ENCODE measurements around the gene VPS37B. TPM values are rescaled to one million over a fixed set of nuclear protein-coding genes. Genes with fewer than 3 reads are reported as not detected.

The VPS37B gene
- total and polyA plus RNA-seq, 2 experiments from 2014 or later, result 31.7 to 47.3 TPM

- peak; percentile 9 for TF ChIP-seq CTCF (IDR thresholded peaks at IDR 0.05; ENCODE audit: low read depth, low read length)
- Histone ChIP-seq H3K9me3 (ENCODE audit: low read depth) (no peaks in the 10 kb centered on the region), H3K27me3 (no peaks in the 10 kb centered on the region), H3K4me1 (ENCODE audit: low read depth) (peaks cover 22% of the 10 kb centered on the region), H3K27ac (peak overlapping the region; percentile 28), H3K36me3 (peaks cover 20% of the 10 kb centered on the region), H3K4me3 (no peak overlapping the region)
- no peak for DNase-seq (ENCODE audit: low read depth in 1 of 2, low spot score in 1 of 2)
Measured at GRCh38 chr12:122867691-122868461, 28.0 kb downstream of the VPS37B start.

DNA sequence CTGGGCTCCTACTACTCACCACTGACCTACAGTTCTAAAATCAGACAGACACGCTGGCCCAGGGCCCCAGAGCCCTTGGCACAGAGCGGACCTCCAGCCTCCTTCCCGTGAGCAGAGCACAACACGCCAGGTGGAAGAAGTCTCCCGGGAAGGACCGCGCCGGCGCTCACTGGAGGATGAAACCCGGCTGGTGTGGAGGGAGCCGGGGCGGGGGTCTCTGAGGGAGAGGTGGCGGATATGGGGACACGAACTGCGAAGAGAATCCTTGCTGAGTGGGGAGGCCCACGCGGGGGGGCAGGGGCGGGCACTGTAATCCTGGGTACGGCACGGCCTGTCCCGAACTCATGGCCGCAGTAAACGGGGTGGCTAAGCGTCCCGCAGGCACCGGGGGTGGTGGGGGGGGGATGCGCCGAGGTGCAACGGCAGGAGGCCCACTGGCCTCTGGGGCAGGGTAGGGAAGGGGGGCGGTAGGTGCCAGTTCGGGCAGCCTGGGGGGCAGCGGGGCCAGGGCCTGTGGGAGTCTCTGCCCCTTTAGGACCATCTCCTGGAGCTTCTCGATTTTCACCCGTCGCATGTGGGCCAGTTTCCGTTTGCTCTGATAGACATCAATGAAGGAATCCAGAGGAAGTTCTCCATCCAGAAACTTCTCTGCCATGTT is 28.8 kb downstream of the VPS37B start:
- peak overlapping the region; percentile 25 for H3K27ac ChIP-seq
- DNase-seq (ENCODE audit: low read depth in 1 of 2, low spot score in 1 of 2), result no peak
- H3K4me3 ChIP-seq, result no peak overlapping the region
- H3K9me3 ChIP-seq (ENCODE audit: low read depth), result no peaks in the 10 kb centered on the region
- TF ChIP-seq CTCF (IDR thresholded peaks at IDR 0.05; ENCODE audit: low read depth, low read length), result no peak
- no peaks in the 10 kb centered on the region for H3K27me3 ChIP-seq
- peaks cover 20% of the 10 kb centered on the region for H3K36me3 ChIP-seq
- peaks cover 14% of the 10 kb centered on the region for H3K4me1 ChIP-seq (ENCODE audit: low read depth)

DNA sequence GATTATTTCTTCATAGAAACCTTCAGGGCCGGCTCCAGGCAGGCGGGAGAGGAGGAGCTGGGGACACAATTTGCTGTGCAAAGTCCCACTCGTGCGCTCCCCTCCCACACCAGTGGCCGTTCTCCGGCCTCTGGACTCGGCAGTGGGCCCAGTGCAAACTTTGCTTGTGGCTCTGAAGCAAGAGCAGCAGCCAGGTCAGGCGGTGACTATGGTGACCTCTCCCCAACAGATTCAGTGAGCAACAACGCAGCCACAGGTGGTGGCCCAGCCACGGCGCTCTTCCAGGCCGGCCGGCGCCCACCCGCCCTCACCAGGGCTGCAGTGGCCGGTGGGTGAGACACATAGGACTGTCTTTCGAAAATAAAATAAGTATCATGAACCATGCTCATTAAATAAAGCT is 29.5 kb downstream of the VPS37B start:
- Histone ChIP-seq H3K27me3 (no peaks in the 10 kb centered on the region), H3K4me3 (no peak overlapping the region), H3K36me3 (peaks cover 20% of the 10 kb centered on the region), H3K4me1 (ENCODE audit: low read depth) (peaks cover 7% of the 10 kb centered on the region), H3K9me3 (ENCODE audit: low read depth) (no peaks in the 10 kb centered on the region), H3K27ac (peak overlapping the region; percentile 25)
- no peak for DNase-seq (ENCODE audit: low read depth in 1 of 2, low spot score in 1 of 2)
- no peak for TF ChIP-seq CTCF (IDR thresholded peaks at IDR 0.05; ENCODE audit: low read depth, low read length)

GRCh38 chr12:122865268-122866231 is 30.4 kb downstream of the VPS37B start:
- DNase-seq (ENCODE audit: low read depth in 1 of 2, low spot score in 1 of 2), result peak in 1 of 2 donors; percentile 39
- Histone ChIP-seq H3K36me3 (peaks cover 20% of the 10 kb centered on the region), H3K9me3 (ENCODE audit: low read depth) (no peaks in the 10 kb centered on the region), H3K27me3 (no peaks in the 10 kb centered on the region), H3K27ac (no peak overlapping the region), H3K4me3 (no peak overlapping the region), H3K4me1 (ENCODE audit: low read depth) (no peaks in the 10 kb centered on the region)
- TF ChIP-seq CTCF (IDR thresholded peaks at IDR 0.05; ENCODE audit: low read depth, low read length), result peak; percentile 31

DNA sequence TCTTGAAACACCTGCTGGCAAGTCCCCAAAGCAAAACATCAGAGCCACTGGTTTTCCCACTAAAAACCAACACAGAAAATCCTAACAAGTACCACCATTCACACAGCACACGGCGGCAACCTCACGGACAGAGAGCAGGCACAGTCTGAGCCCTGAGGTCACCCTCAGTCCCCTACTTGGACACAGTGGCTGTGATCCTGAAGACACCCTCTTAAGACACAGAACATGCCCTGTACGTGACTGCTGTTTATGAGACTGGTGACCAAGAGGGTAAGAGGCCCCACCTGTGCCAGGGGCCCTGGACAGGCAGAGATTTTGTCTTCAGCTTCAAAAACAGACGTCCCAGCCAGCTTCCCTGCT is 31.1 kb downstream of the VPS37B start:
- no peak for DNase-seq (ENCODE audit: low read depth in 1 of 2, low spot score in 1 of 2)
- no peak for TF ChIP-seq CTCF (IDR thresholded peaks at IDR 0.05; ENCODE audit: low read depth, low read length)
- Histone ChIP-seq H3K27ac (no peak overlapping the region), H3K4me1 (ENCODE audit: low read depth) (no peaks in the 10 kb centered on the region), H3K36me3 (peaks cover 20% of the 10 kb centered on the region), H3K4me3 (no peak overlapping the region), H3K27me3 (no peaks in the 10 kb centered on the region), H3K9me3 (ENCODE audit: low read depth) (no peaks in the 10 kb centered on the region)
